Hepatocyte (in vitro differentiated cells): ENCODE measurements around the gene SLC35G1. TPM values are rescaled to one million over a fixed set of nuclear protein-coding genes. Genes with fewer than 3 reads are reported as not detected.

Source experiments
- DNase-seq: peaks from one replicate; pipeline ENCODE4 v3.0.0-alpha.2; 2016; ENCODE audit warnings: low spot score
- H2AFZ ChIP-seq: fragments of 200-600 bp; sonication (generic); 2 replicates; pipeline ENCODE4 v1.6.0; 2016; ENCODE audit warnings: antibody characterized with exemption, mild to moderate bottlenecking
- H3K27ac ChIP-seq: fragments of 200-600 bp; sonication (generic); 2 replicates; pipeline ENCODE4 v1.5.1; 2016; ENCODE audit warnings: mild to moderate bottlenecking
- H3K27me3 ChIP-seq: fragments of 200-600 bp; sonication (generic); 2 replicates; pipeline ENCODE4 v1.6.1; 2016
- H3K36me3 ChIP-seq: fragments of 200-600 bp; sonication (generic); replicated peaks from 2 replicates; pipeline ENCODE4 v1.5.1; 2016; ENCODE audit warnings: low read depth; ENCODE audit not compliant: insufficient read depth
- H3K4me1 ChIP-seq: fragments of 200-600 bp; sonication (generic); 2 replicates; pipeline ENCODE4 v1.5.1; 2016; ENCODE audit warnings: mild to moderate bottlenecking, moderate library complexity; ENCODE audit not compliant: insufficient read depth
- H3K4me2 ChIP-seq: fragments of 200-600 bp; sonication (generic); 2 replicates; pipeline ENCODE4 v1.6.0; 2016
- H3K4me3 ChIP-seq: fragments of 200-600 bp; sonication (generic); 2 replicates; pipeline ENCODE4 v1.5.1; 2016; ENCODE audit warnings: mild to moderate bottlenecking
- H3K79me2 ChIP-seq: fragments of 200-600 bp; sonication (generic); 2 replicates; pipeline ENCODE4 v1.6.0; 2017; ENCODE audit warnings: mild to moderate bottlenecking
- H3K9me2 ChIP-seq: fragments of 200-600 bp; sonication (generic); replicated peaks from 2 replicates; pipeline ENCODE4 v1.6.0; 2017; ENCODE audit warnings: mild to moderate bottlenecking; ENCODE audit not compliant: insufficient read depth
- H3K9me3 ChIP-seq: fragments of 200-600 bp; sonication (generic); 2 replicates; pipeline ENCODE4 v1.5.1; 2016; ENCODE audit warnings: low read depth, mild to moderate bottlenecking
- H4K20me1 ChIP-seq: fragments of 200-600 bp; sonication (generic); 2 replicates; pipeline ENCODE4 v1.6.0; 2016; ENCODE audit warnings: mild to moderate bottlenecking; ENCODE audit not compliant: insufficient read depth, poor library complexity, severe bottlenecking
- CTCF ChIP-seq: fragments of 200-600 bp; sonication (generic); IDR thresholded peaks from 2 replicates; pipeline ENCODE4 v1.5.1; 2016; ENCODE audit warnings: antibody characterized with exemption, mild to moderate bottlenecking; ENCODE audit not compliant: poor library complexity
- EZH2 ChIP-seq: fragments of 200-600 bp; sonication (generic); IDR thresholded peaks from 2 replicates; pipeline ENCODE4 v1.6.1; 2016; ENCODE audit warnings: antibody characterized with exemption, mild to moderate bottlenecking, borderline replicate concordance
- EZH2phosphoT487 ChIP-seq: fragments of 200-600 bp; sonication (generic); IDR thresholded peaks from one replicate; pipeline ENCODE4 v1.6.1; 2018; ENCODE audit warnings: antibody characterized with exemption, mild to moderate bottlenecking, low read depth, moderate library complexity; ENCODE audit not compliant: unreplicated experiment, severe bottlenecking
- WGBS: methylation state at CpG from one replicate; pipeline ENCODE4 v1.1.6; 2016; ENCODE audit warnings: low lambda C conversion rate; ENCODE audit errors: missing lambda C conversion rate; 5-methylcytosine and 5-hydroxymethylcytosine counted together
- polyA plus RNA-seq: library from polyadenylated mRNA; unstranded; fragments of >200 nt; fragmentation: Nextera tagmentation; extraction: Ambion mirVana; gene quantifications from 2 replicates; pipeline ENCODE4 v1.2.1, GENCODE V29; 2016
- total RNA-seq: library from RNA; depleted of rRNA; stranded (reverse); fragments of >200 nt; gene quantifications from 2 replicates; pipeline ENCODE4 v1.2.3, GENCODE V29; 2014

The SLC35G1 gene
- total and polyA plus RNA-seq, 2 experiments from 2014 or later: 12.7 to 19.1 TPM

- Histone ChIP-seq H3K4me2 (no peak overlapping the region), H3K4me3 (no peak overlapping the region), H3K9me2 (no peaks in the 10 kb centered on the region), H4K20me1 (no peaks in the 10 kb centered on the region), H3K79me2 (no peaks in the 10 kb centered on the region), H3K9me3 (no peaks in the 10 kb centered on the region), H3K27ac (no peak overlapping the region), H3K4me1 (no peaks in the 10 kb centered on the region), H3K36me3 (no peaks in the 10 kb centered on the region), H3K27me3 (no peaks in the 10 kb centered on the region), H2AFZ (no peak overlapping the region)
- WGBS: 96% methylated on average over 2 of the region's 2 CpGs
- DNase-seq: no peak
- TF ChIP-seq EZH2phosphoT487 (no peak), EZH2 (no peak), CTCF (no peak)
Measured at GRCh38 chr10:93951905-93952304, 58.1 kb downstream of the SLC35G1 start.

Other genes with a start within 250 kb of the SLC35G1 start
- gene FRA10AC1, start 191.4 kb upstream of the SLC35G1 start, total RNA-seq: 11.4 and 12.9 TPM in 2 replicates
- 14.9 TPM in 2 replicates for gene FRA10AC1, start 191.4 kb upstream of the SLC35G1 start, polyA plus RNA-seq
- 0.60 and 2.6 TPM in 2 replicates for gene LGI1, start 136.0 kb upstream of the SLC35G1 start, total RNA-seq
- 0.21 and 0.56 TPM in 2 replicates for gene LGI1, start 136.0 kb upstream of the SLC35G1 start, polyA plus RNA-seq
- 10.8 TPM in 2 replicates for gene PLCE1, start 100.0 kb downstream of the SLC35G1 start, total RNA-seq
- gene PLCE1, start 100.0 kb downstream of the SLC35G1 start, polyA plus RNA-seq: 4.7 and 5.2 TPM in 2 replicates